ENCODE data around the gene WDR7.

WDR7 gene

GRCh38 chr18:56740645-56741044 is 89.5 kb downstream of the WDR7 start:
- H3K27me3 ChIP-seq (ENCODE audit: control insufficient read depth in 1 of 2, insufficient read depth in 2 of 2, low read length in 2 of 2), result no peaks in the 10 kb centered on the region
- H3K9me3 ChIP-seq (ENCODE audit: control insufficient read depth in 1 of 2, low read length in 2 of 2), result no peaks in the 10 kb centered on the region
- no peak overlapping the region for H3K9ac ChIP-seq (ENCODE audit: low read depth in 1 of 2, low read length in 2 of 2)
- H3K4me3 ChIP-seq (ENCODE audit: low read depth in 1 of 2, low read length in 2 of 2), result no peak overlapping the region
- no peak overlapping the region for H3K27ac ChIP-seq (ENCODE audit: low read depth, low read length)
- H3K36me3 ChIP-seq (ENCODE audit: control insufficient read depth in 1 of 2, insufficient read depth in 2 of 2, low read length in 2 of 2), result no peaks in the 10 kb centered on the region
- no peaks in the 10 kb centered on the region for H3K4me1 ChIP-seq (ENCODE audit: control insufficient read depth in 1 of 2, insufficient read depth in 2 of 2, low read length in 2 of 2)

GRCh38 chr18:56741685-56742084 is 90.5 kb downstream of the WDR7 start:
- H3K27ac ChIP-seq (ENCODE audit: low read depth, low read length), result no peak overlapping the region
- no peak overlapping the region for H3K9ac ChIP-seq (ENCODE audit: low read depth in 1 of 2, low read length in 2 of 2)
- no peaks in the 10 kb centered on the region for H3K27me3 ChIP-seq (ENCODE audit: control insufficient read depth in 1 of 2, insufficient read depth in 2 of 2, low read length in 2 of 2)
- H3K4me1 ChIP-seq (ENCODE audit: control insufficient read depth in 1 of 2, insufficient read depth in 2 of 2, low read length in 2 of 2), result no peaks in the 10 kb centered on the region
- no peaks in the 10 kb centered on the region for H3K9me3 ChIP-seq (ENCODE audit: control insufficient read depth in 1 of 2, low read length in 2 of 2)
- no peak overlapping the region for H3K4me3 ChIP-seq (ENCODE audit: low read depth in 1 of 2, low read length in 2 of 2)
- H3K36me3 ChIP-seq (ENCODE audit: control insufficient read depth in 1 of 2, insufficient read depth in 2 of 2, low read length in 2 of 2), result no peaks in the 10 kb centered on the region

- no peaks in the 10 kb centered on the region for H3K9me3 ChIP-seq (ENCODE audit: control insufficient read depth in 1 of 2, low read length in 2 of 2)
- H3K27ac ChIP-seq (ENCODE audit: low read depth, low read length), result no peak overlapping the region
- no peaks in the 10 kb centered on the region for H3K36me3 ChIP-seq (ENCODE audit: control insufficient read depth in 1 of 2, insufficient read depth in 2 of 2, low read length in 2 of 2)
- no peak overlapping the region for H3K4me3 ChIP-seq (ENCODE audit: low read depth in 1 of 2, low read length in 2 of 2)
- peaks cover 0 to 6% of the 10 kb centered on the region in 2 donors for H3K4me1 ChIP-seq (ENCODE audit: control insufficient read depth in 1 of 2, insufficient read depth in 2 of 2, low read length in 2 of 2)
- no peaks in the 10 kb centered on the region for H3K27me3 ChIP-seq (ENCODE audit: control insufficient read depth in 1 of 2, insufficient read depth in 2 of 2, low read length in 2 of 2)
- H3K9ac ChIP-seq (ENCODE audit: low read depth in 1 of 2, low read length in 2 of 2), result no peak overlapping the region
Observed at GRCh38 chr18:56743115-56743514, 92.0 kb downstream of the WDR7 start.

GRCh38 chr18:56747032-56747658 is 96.0 kb downstream of the WDR7 start:
- H3K36me3 ChIP-seq (ENCODE audit: control insufficient read depth in 1 of 2, insufficient read depth in 2 of 2, low read length in 2 of 2), result no peaks in the 10 kb centered on the region
- no peaks in the 10 kb centered on the region for H3K9me3 ChIP-seq (ENCODE audit: control insufficient read depth in 1 of 2, low read length in 2 of 2)
- H3K4me3 ChIP-seq (ENCODE audit: low read depth in 1 of 2, low read length in 2 of 2), result no peak overlapping the region
- H3K4me1 ChIP-seq (ENCODE audit: control insufficient read depth in 1 of 2, insufficient read depth in 2 of 2, low read length in 2 of 2), result peaks cover 0 to 13% of the 10 kb centered on the region in 2 donors
- H3K9ac ChIP-seq (ENCODE audit: low read depth in 1 of 2, low read length in 2 of 2), result no peak overlapping the region
- H3K27me3 ChIP-seq (ENCODE audit: control insufficient read depth in 1 of 2, insufficient read depth in 2 of 2, low read length in 2 of 2), result no peaks in the 10 kb centered on the region
- no peak overlapping the region for H3K27ac ChIP-seq (ENCODE audit: low read depth, low read length)

GRCh38 chr18:56747857-56748256 is 96.7 kb downstream of the WDR7 start:
- H3K9ac ChIP-seq (ENCODE audit: low read depth in 1 of 2, low read length in 2 of 2), result no peak overlapping the region
- no peaks in the 10 kb centered on the region for H3K9me3 ChIP-seq (ENCODE audit: control insufficient read depth in 1 of 2, low read length in 2 of 2)
- H3K36me3 ChIP-seq (ENCODE audit: control insufficient read depth in 1 of 2, insufficient read depth in 2 of 2, low read length in 2 of 2), result no peaks in the 10 kb centered on the region
- H3K27me3 ChIP-seq (ENCODE audit: control insufficient read depth in 1 of 2, insufficient read depth in 2 of 2, low read length in 2 of 2), result no peaks in the 10 kb centered on the region
- no peak overlapping the region for H3K4me3 ChIP-seq (ENCODE audit: low read depth in 1 of 2, low read length in 2 of 2)
- no peak overlapping the region for H3K27ac ChIP-seq (ENCODE audit: low read depth, low read length)
- peaks cover 0 to 13% of the 10 kb centered on the region in 2 donors for H3K4me1 ChIP-seq (ENCODE audit: control insufficient read depth in 1 of 2, insufficient read depth in 2 of 2, low read length in 2 of 2)

- no peaks in the 10 kb centered on the region for H3K36me3 ChIP-seq (ENCODE audit: control insufficient read depth in 1 of 2, insufficient read depth in 2 of 2, low read length in 2 of 2)
- no peaks in the 10 kb centered on the region for H3K27me3 ChIP-seq (ENCODE audit: control insufficient read depth in 1 of 2, insufficient read depth in 2 of 2, low read length in 2 of 2)
- no peaks in the 10 kb centered on the region for H3K9me3 ChIP-seq (ENCODE audit: control insufficient read depth in 1 of 2, low read length in 2 of 2)
- peaks cover 0 to 13% of the 10 kb centered on the region in 2 donors for H3K4me1 ChIP-seq (ENCODE audit: control insufficient read depth in 1 of 2, insufficient read depth in 2 of 2, low read length in 2 of 2)
- no peak overlapping the region for H3K9ac ChIP-seq (ENCODE audit: low read depth in 1 of 2, low read length in 2 of 2)
- H3K27ac ChIP-seq (ENCODE audit: low read depth, low read length), result no peak overlapping the region
- no peak overlapping the region for H3K4me3 ChIP-seq (ENCODE audit: low read depth in 1 of 2, low read length in 2 of 2)
Observed at GRCh38 chr18:56748698-56749268, 97.6 kb downstream of the WDR7 start.

- no peaks in the 10 kb centered on the region for H3K9me3 ChIP-seq (ENCODE audit: control insufficient read depth in 1 of 2, low read length in 2 of 2)
- H3K4me3 ChIP-seq (ENCODE audit: low read depth in 1 of 2, low read length in 2 of 2), result no peak overlapping the region
- no peaks in the 10 kb centered on the region for H3K27me3 ChIP-seq (ENCODE audit: control insufficient read depth in 1 of 2, insufficient read depth in 2 of 2, low read length in 2 of 2)
- peaks cover 0 to 5% of the 10 kb centered on the region in 2 donors for H3K36me3 ChIP-seq (ENCODE audit: control insufficient read depth in 1 of 2, insufficient read depth in 2 of 2, low read length in 2 of 2)
- H3K9ac ChIP-seq (ENCODE audit: low read depth in 1 of 2, low read length in 2 of 2), result no peak overlapping the region
- no peaks in the 10 kb centered on the region for H3K4me1 ChIP-seq (ENCODE audit: control insufficient read depth in 1 of 2, insufficient read depth in 2 of 2, low read length in 2 of 2)
- H3K27ac ChIP-seq (ENCODE audit: low read depth, low read length), result no peak overlapping the region
Observed at GRCh38 chr18:56756966-56757365, 105.8 kb downstream of the WDR7 start.

GRCh38 chr18:56770097-56770496 is 118.9 kb downstream of the WDR7 start:
- H3K9me3 ChIP-seq (ENCODE audit: control insufficient read depth in 1 of 2, low read length in 2 of 2), result no peaks in the 10 kb centered on the region
- H3K27me3 ChIP-seq (ENCODE audit: control insufficient read depth in 1 of 2, insufficient read depth in 2 of 2, low read length in 2 of 2), result no peaks in the 10 kb centered on the region
- no peak overlapping the region for H3K9ac ChIP-seq (ENCODE audit: low read depth in 1 of 2, low read length in 2 of 2)
- no peaks in the 10 kb centered on the region for H3K4me1 ChIP-seq (ENCODE audit: control insufficient read depth in 1 of 2, insufficient read depth in 2 of 2, low read length in 2 of 2)
- no peak overlapping the region for H3K4me3 ChIP-seq (ENCODE audit: low read depth in 1 of 2, low read length in 2 of 2)
- no peaks in the 10 kb centered on the region for H3K36me3 ChIP-seq (ENCODE audit: control insufficient read depth in 1 of 2, insufficient read depth in 2 of 2, low read length in 2 of 2)
- H3K27ac ChIP-seq (ENCODE audit: low read depth, low read length), result no peak overlapping the region

GRCh38 chr18:56770873-56771272 is 119.7 kb downstream of the WDR7 start:
- Histone ChIP-seq H3K4me3 (ENCODE audit: low read depth in 1 of 2, low read length in 2 of 2) (no peak overlapping the region), H3K4me1 (ENCODE audit: control insufficient read depth in 1 of 2, insufficient read depth in 2 of 2, low read length in 2 of 2) (no peaks in the 10 kb centered on the region), H3K27me3 (ENCODE audit: control insufficient read depth in 1 of 2, insufficient read depth in 2 of 2, low read length in 2 of 2) (no peaks in the 10 kb centered on the region), H3K27ac (ENCODE audit: low read depth, low read length) (no peak overlapping the region), H3K36me3 (ENCODE audit: control insufficient read depth in 1 of 2, insufficient read depth in 2 of 2, low read length in 2 of 2) (no peaks in the 10 kb centered on the region), H3K9ac (ENCODE audit: low read depth in 1 of 2, low read length in 2 of 2) (no peak overlapping the region), H3K9me3 (ENCODE audit: control insufficient read depth in 1 of 2, low read length in 2 of 2) (no peaks in the 10 kb centered on the region)

GRCh38 chr18:56775701-56776100 is 124.5 kb downstream of the WDR7 start:
- Histone ChIP-seq H3K36me3 (ENCODE audit: control insufficient read depth in 1 of 2, insufficient read depth in 2 of 2, low read length in 2 of 2) (no peaks in the 10 kb centered on the region), H3K4me3 (ENCODE audit: low read depth in 1 of 2, low read length in 2 of 2) (no peak overlapping the region), H3K27me3 (ENCODE audit: control insufficient read depth in 1 of 2, insufficient read depth in 2 of 2, low read length in 2 of 2) (no peaks in the 10 kb centered on the region), H3K4me1 (ENCODE audit: control insufficient read depth in 1 of 2, insufficient read depth in 2 of 2, low read length in 2 of 2) (no peaks in the 10 kb centered on the region), H3K9ac (ENCODE audit: low read depth in 1 of 2, low read length in 2 of 2) (no peak overlapping the region), H3K27ac (ENCODE audit: low read depth, low read length) (no peak overlapping the region), H3K9me3 (ENCODE audit: control insufficient read depth in 1 of 2, low read length in 2 of 2) (no peaks in the 10 kb centered on the region)
